ENCODE results near the gene LSAMP. TPM values are rescaled to one million over a fixed set of nuclear protein-coding genes. Genes with fewer than 3 reads are reported as not detected.

LSAMP gene
- total RNA-seq, 1 donor: 1.3 TPM

- TF ChIP-seq CTCF (IDR thresholded peaks at IDR 0.05; ENCODE audit: insufficient read depth, low read depth, low read length): no peak
- no peak for DNase-seq (ENCODE audit: low read depth)
- H3K4me3 ChIP-seq (ENCODE audit: low read depth, low read length): no peak overlapping the region
Measured at GRCh38 chr3:116050311-116050915, 394.9 kb downstream of the LSAMP start.

- TF ChIP-seq CTCF (IDR thresholded peaks at IDR 0.05; ENCODE audit: insufficient read depth, low read depth, low read length): no peak
- no peak for DNase-seq (ENCODE audit: low read depth)
- H3K4me3 ChIP-seq (ENCODE audit: low read depth, low read length): no peak overlapping the region
Measured at GRCh38 chr3:116048991-116049390, 396.3 kb downstream of the LSAMP start.

- DNase-seq (ENCODE audit: low read depth): no peak
- H3K4me3 ChIP-seq (ENCODE audit: low read depth, low read length): no peak overlapping the region
- TF ChIP-seq CTCF (IDR thresholded peaks at IDR 0.05; ENCODE audit: insufficient read depth, low read depth, low read length): no peak
Measured at GRCh38 chr3:116046350-116046749, 398.9 kb downstream of the LSAMP start.

GRCh38 chr3:116045314-116045713, 400.0 kb downstream of the LSAMP start:
- DNase-seq (ENCODE audit: low read depth): no peak
- H3K4me3 ChIP-seq (ENCODE audit: low read depth, low read length): no peak overlapping the region
- no peak for TF ChIP-seq CTCF (IDR thresholded peaks at IDR 0.05; ENCODE audit: insufficient read depth, low read depth, low read length)

- no peak overlapping the region for H3K4me3 ChIP-seq (ENCODE audit: low read depth, low read length)
- no peak for DNase-seq (ENCODE audit: low read depth)
- TF ChIP-seq CTCF (IDR thresholded peaks at IDR 0.05; ENCODE audit: insufficient read depth, low read depth, low read length): no peak
Measured at GRCh38 chr3:116040152-116040551, 405.1 kb downstream of the LSAMP start.

GRCh38 chr3:116039651-116039985, 405.7 kb downstream of the LSAMP start:
- TF ChIP-seq CTCF (IDR thresholded peaks at IDR 0.05; ENCODE audit: insufficient read depth, low read depth, low read length): no peak
- no peak overlapping the region for H3K4me3 ChIP-seq (ENCODE audit: low read depth, low read length)
- no peak for DNase-seq (ENCODE audit: low read depth)

GRCh38 chr3:116038968-116039650, 406.2 kb downstream of the LSAMP start:
- no peak for TF ChIP-seq CTCF (IDR thresholded peaks at IDR 0.05; ENCODE audit: insufficient read depth, low read depth, low read length)
- peak; percentile 22 for DNase-seq (ENCODE audit: low read depth)
- H3K4me3 ChIP-seq (ENCODE audit: low read depth, low read length): no peak overlapping the region

All from fibroblast of villous mesenchyme (primary cell).